IMR-90 (cell line): ENCODE measurements around the gene SHB. TPM values are rescaled to one million over a fixed set of nuclear protein-coding genes. Genes with fewer than 3 reads are reported as not detected.

Experiments used
- ATAC-seq: fragments of 200-7000 bp; cut with Tn5 transposase; 2 replicates; pipeline ENCODE4 v1.9.1; 2020; ENCODE audit warnings: low read depth, mild to moderate bottlenecking, moderate library complexity
- BruUV-seq: library from RNA; stranded (reverse); fragments of 400-500 nt; replicated peaks from 2 replicates; lab custom pipeline; 2021; lab: Mats Ljungman, UMichigan
- CTCF ChIA-PET: fragments of 300-600 bp; formaldehyde crosslinking; extraction: SDS; loops from one replicate; lab custom pipeline; 2021; ENCODE audit warnings: antibody characterized with exemption; lab: Yijun Ruan, JAX
- POLR2A ChIA-PET: fragments of 300-600 bp; sonication (Branson Sonifier 250); formaldehyde crosslinking; loops from one replicate; lab custom pipeline; 2022; ENCODE audit warnings: antibody characterized with exemption; ENCODE audit not compliant: unreplicated experiment; lab: Charles Lee
- DNase-seq: peaks from one replicate; pipeline ENCODE4 v3.0.0; 2013
- H2AFZ ChIP-seq: replicated peaks from 2 replicates; pipeline ENCODE3; 2013; ENCODE audit warnings: low read length, mild to moderate bottlenecking; ENCODE audit not compliant: poor library complexity
- H2AK5ac ChIP-seq: 2 replicates; pipeline ENCODE4 v1.6.1; 2013; ENCODE audit warnings: low read depth, low read length, inconsistent platforms
- H2AK9ac ChIP-seq: replicated peaks from 2 replicates; pipeline ENCODE3; 2013; ENCODE audit warnings: mild to moderate bottlenecking, low read depth, low read length, moderate library complexity; ENCODE audit not compliant: poor library complexity
- H2BK120ac ChIP-seq: 2 replicates; pipeline ENCODE4 v1.6.1; 2013; ENCODE audit warnings: low read depth, low read length, inconsistent platforms
- H2BK15ac ChIP-seq: 3 replicates; pipeline ENCODE4 v1.6.1; 2013; ENCODE audit warnings: low read depth, low read length, inconsistent platforms
- H2BK20ac ChIP-seq: 2 replicates; pipeline ENCODE4 v1.6.1; 2013; ENCODE audit warnings: low read depth, mild to moderate bottlenecking, inconsistent platforms, low read length, moderate library complexity
- H2BK5ac ChIP-seq: 2 replicates; pipeline ENCODE4 v1.6.1; 2013; ENCODE audit warnings: mild to moderate bottlenecking, low read depth, low read length, inconsistent platforms; ENCODE audit not compliant: poor library complexity, severe bottlenecking
- H3K14ac ChIP-seq: replicated peaks from 2 replicates; pipeline ENCODE4 v1.6.1; 2013; ENCODE audit warnings: low read depth, low read length, inconsistent platforms
- H3K18ac ChIP-seq: 2 replicates; pipeline ENCODE4 v1.6.1; 2013; ENCODE audit warnings: low read depth, low read length, control low read depth
- H3K23ac ChIP-seq: 2 replicates; pipeline ENCODE4 v1.6.1; 2013; ENCODE audit warnings: low read depth, low read length, inconsistent platforms
- H3K27ac ChIP-seq: 2 replicates; pipeline ENCODE4 v1.5.1; 2013; ENCODE audit warnings: mild to moderate bottlenecking, control low read depth, low read length; ENCODE audit not compliant: insufficient read depth
- H3K27me3 ChIP-seq: 2 replicates; pipeline ENCODE4 v1.6.1; 2013; ENCODE audit warnings: low read length; ENCODE audit not compliant: control insufficient read depth, insufficient read depth
- H3K36me3 ChIP-seq: 2 replicates; pipeline ENCODE4 v1.6.1; 2013; ENCODE audit warnings: low read length, mixed read lengths; ENCODE audit not compliant: control insufficient read depth, insufficient read depth
- H3K4ac ChIP-seq: 2 replicates; pipeline ENCODE4 v1.6.1; 2013; ENCODE audit warnings: low read depth, low read length, inconsistent platforms
- H3K4me1 ChIP-seq: 2 replicates; pipeline ENCODE4 v1.6.1; 2013; ENCODE audit warnings: low read length, mixed read lengths; ENCODE audit not compliant: control insufficient read depth, insufficient read depth
- H3K4me2 ChIP-seq: 2 replicates; pipeline ENCODE4 v1.6.1; 2013; ENCODE audit warnings: low read depth, mild to moderate bottlenecking, control low read depth, low read length, moderate library complexity
- H3K4me3 ChIP-seq: 2 replicates; pipeline ENCODE4 v1.5.1; 2013; ENCODE audit warnings: low read depth, mild to moderate bottlenecking, control low read depth, low read length, moderate library complexity; ENCODE audit not compliant: insufficient read depth
- H3K56ac ChIP-seq: 2 replicates; pipeline ENCODE4 v1.6.1; 2013; ENCODE audit warnings: low read length, inconsistent platforms; ENCODE audit not compliant: insufficient read depth; ENCODE audit errors: extremely low read depth
- H3K79me1 ChIP-seq, 2 experiments: 2 replicates each; pipeline ENCODE4 v1.6.1; 2013; ENCODE audit warnings: low read length in 2 of 2, inconsistent platforms in 1 of 2, low read depth in 1 of 2
- H3K9ac ChIP-seq: 2 replicates; pipeline ENCODE4 v1.6.1; 2013; ENCODE audit warnings: low read depth, low read length, control low read depth
- H3K9me1 ChIP-seq: 2 replicates; pipeline ENCODE4 v1.6.1; 2013; ENCODE audit warnings: low read length, inconsistent platforms; ENCODE audit not compliant: insufficient read depth
- H3K9me3 ChIP-seq: 2 replicates; pipeline ENCODE4 v1.6.1; 2013; ENCODE audit warnings: low read length; ENCODE audit not compliant: control insufficient read depth, insufficient read depth
- H4K20me1 ChIP-seq: 2 replicates; pipeline ENCODE4 v1.6.1; 2013; ENCODE audit warnings: low read length, inconsistent platforms; ENCODE audit not compliant: insufficient read depth
- H4K5ac ChIP-seq: 2 replicates; pipeline ENCODE4 v1.6.1; 2013; ENCODE audit warnings: mild to moderate bottlenecking, low read depth, low read length, control low read depth
- H4K8ac ChIP-seq, 2 experiments: 2 replicates each; pipeline ENCODE4 v1.6.1; 2013; ENCODE audit warnings: low read depth in 2 of 2, low read length in 2 of 2, control low read depth in 1 of 2, inconsistent platforms in 1 of 2
- H4K91ac ChIP-seq: 2 replicates; pipeline ENCODE4 v1.6.1; 2013; ENCODE audit warnings: low read depth, low read length, inconsistent platforms; ENCODE audit not compliant: insufficient read depth
- BHLHE40 ChIP-seq: fragments of 150-350 bp; IDR thresholded peaks from 2 replicates; pipeline ENCODE4 v1.6.1; 2016; ENCODE audit warnings: mild to moderate bottlenecking, low read depth, low read length
- MAFK ChIP-seq: IDR thresholded peaks from 2 replicates; pipeline ENCODE4 v1.6.1; 2012; ENCODE audit warnings: low read depth, low read length, improper control_type of control experiment
- MAZ ChIP-seq: IDR thresholded peaks from 2 replicates; pipeline ENCODE4 v1.6.1; 2012; ENCODE audit warnings: low read depth, mild to moderate bottlenecking, low read length, improper control_type of control experiment, moderate library complexity, borderline replicate concordance
- POLR2A ChIP-seq: IDR thresholded peaks from 2 replicates; pipeline ENCODE4 v1.6.1; 2012; ENCODE audit warnings: mild to moderate bottlenecking, low read depth, low read length
- RFX5 ChIP-seq: IDR thresholded peaks from 2 replicates; pipeline ENCODE4 v1.8.0; 2012; ENCODE audit warnings: low read depth, mild to moderate bottlenecking, low read length, moderate library complexity
- SMC3 ChIP-seq: fragments of 150-350 bp; IDR thresholded peaks from 2 replicates; pipeline ENCODE4 v1.6.1; 2016; ENCODE audit warnings: low read depth, mild to moderate bottlenecking, antibody characterized with exemption, low read length, moderate library complexity
- WGBS, 2 experiments: methylation state at CpG; one replicate each; pipeline versions ENCODE4 v1.1.5 to v1.1.7; 2013; ENCODE audit warnings: missing lambda C conversion rate in 2 of 2; ENCODE audit not compliant: insufficient read length in 1 of 2; ENCODE audit errors: extremely low coverage in 2 of 2; 5-methylcytosine and 5-hydroxymethylcytosine counted together
- dilution Hi-C: fragments of 300-500 bp; cut with HindIII; formaldehyde crosslinking; loops from one replicate; pipeline ENCODE4 v1.14.3; 2018; ENCODE audit warnings: low sequenced_read_pairs; ENCODE audit not compliant: unreplicated experiment
- in situ Hi-C: fragments of 300-500 bp; cut with MboI; formaldehyde crosslinking; loops from 3 replicates; pipeline ENCODE4 v1.14.3; 2019; ENCODE audit warnings: low sequenced_read_pairs, inconsistent platforms, mixed read lengths
- intact Hi-C: fragments of 100-400 bp; cut with micrococcal nuclease; formaldehyde crosslinking; loops from 2 replicates; pipeline ENCODE4 v1.10.0; 2022
- polyA plus RNA-seq, 3 experiments: library from polyadenylated mRNA; depleted of rRNA; stranded (reverse); fragments of >200 nt; gene quantifications; 2 replicates each; pipeline ENCODE4 v1.2.3, GENCODE V29; 2012; ENCODE audit warnings: low replicate concordance in 1 of 3
- total RNA-seq: library from RNA; depleted of rRNA; stranded (reverse); fragments of >200 nt; gene quantifications from 2 replicates; pipeline ENCODE4 v1.2.3, GENCODE V29; 2012

SHB gene
- total and polyA plus RNA-seq, 2 of the 4 experiments (the other 2 are of a cell fraction) = 6.1 to 20.4 TPM

- Histone ChIP-seq H4K5ac (no peak overlapping the region), H3K27me3 (no peaks in the 10 kb centered on the region), H3K9me1 (peaks cover 67% of the 10 kb centered on the region), H2BK5ac (no peak overlapping the region), H3K4ac (no peak overlapping the region), H2AK9ac (peak overlapping the region; percentile 19), H2AFZ (no peak overlapping the region), H3K4me3 (no peak overlapping the region), H3K18ac (no peak overlapping the region), H3K56ac (no peak overlapping the region), H3K23ac (no peak overlapping the region), H4K20me1 (peaks cover 69% of the 10 kb centered on the region), H3K9ac (no peak overlapping the region), H3K4me2 (no peak overlapping the region), H2AK5ac (no peak overlapping the region), H3K79me1 (peaks cover 63 to 99% of the 10 kb centered on the region in 2 experiments), H3K27ac (no peak overlapping the region), H3K9me3 (no peaks in the 10 kb centered on the region), H3K36me3 (peaks cover 20% of the 10 kb centered on the region), H3K4me1 (peaks cover 55% of the 10 kb centered on the region), H2BK15ac (no peak overlapping the region), H4K91ac (no peak overlapping the region), H4K8ac (no peak overlapping the region), H2BK20ac (no peak overlapping the region), H3K14ac (no peak overlapping the region), H2BK120ac (no peak overlapping the region)
- in situ Hi-C loops = no loop called here
- ChIA-PET POLR2A (no interaction called here), CTCF (no interaction called here)
- ATAC-seq (no peak), DNase-seq (no peak)
- TF ChIP-seq BHLHE40 = no peak
- TF ChIP-seq MAFK = no peak
- no peak for TF ChIP-seq POLR2A
- TF ChIP-seq RFX5 = no peak
- no peak for TF ChIP-seq SMC3
- TF ChIP-seq MAZ = no peak
- dilution Hi-C loops = no loop called here
- BruUV-seq = no TSS peak
- intact Hi-C loops = no loop called here
- 86% methylated on average over 6 of the region's 17 CpGs; no CpG with 5 or more reads in 1 of the 2 experiments for WGBS, 2 experiments
These were observed 64.8 kb downstream of the SHB start for GRCh38 chr9:38003946-38004808.
